Aorta (tissue), 5 donors: ENCODE data around the gene LTO1. TPM values are rescaled to one million over a fixed set of nuclear protein-coding genes. Genes with fewer than 3 reads are reported as not detected.
"Not testable (repeated sequence)": the region's sequence is repeated elsewhere in the genome, so short reads cannot be mapped to it uniquely, and the experiment has no call there.

Source experiments
- ATAC-seq: fragments of 200-7000 bp; cut with Tn5 transposase; one replicate; pipeline ENCODE4 v1.9.1; 2022; ENCODE audit warnings: moderate library complexity; ENCODE audit not compliant: low FRiP score
- DNase-seq, 2 donors: peaks; one replicate each; pipeline ENCODE4 v3.0.0-alpha.2; 2020
- H3K27ac ChIP-seq, 2 donors: one replicate each; pipeline ENCODE4 v1.5.1; 2013; ENCODE audit warnings: low read length in 2 of 2, mild to moderate bottlenecking in 2 of 2, moderate library complexity in 2 of 2, control low read depth in 1 of 2, inconsistent platforms in 1 of 2, low read depth in 1 of 2
- H3K27me3 ChIP-seq, 2 donors: one replicate each; pipeline ENCODE4 v1.6.1; 2013; ENCODE audit warnings: control low read depth in 1 of 2, low read length in 1 of 2, mild to moderate bottlenecking in 1 of 2, moderate library complexity in 1 of 2; ENCODE audit not compliant: insufficient read depth in 2 of 2, control insufficient read depth in 1 of 2
- H3K36me3 ChIP-seq, 2 donors: one replicate each; pipeline ENCODE4 v1.6.1; 2013; ENCODE audit warnings: control low read depth in 1 of 2, low read length in 1 of 2, mild to moderate bottlenecking in 1 of 2; ENCODE audit not compliant: insufficient read depth in 2 of 2, control insufficient read depth in 1 of 2
- H3K4me1 ChIP-seq, 2 donors: one replicate each; pipeline ENCODE4 v1.6.1; 2013; ENCODE audit warnings: low read length in 2 of 2, control low read depth in 1 of 2, mild to moderate bottlenecking in 1 of 2, moderate library complexity in 1 of 2; ENCODE audit not compliant: insufficient read depth in 2 of 2, control insufficient read depth in 1 of 2
- H3K4me3 ChIP-seq, 2 donors: one replicate each; pipeline ENCODE4 v1.5.1; 2013; ENCODE audit warnings: low read length in 2 of 2, control low read depth in 1 of 2, mild to moderate bottlenecking in 1 of 2
- H3K9me3 ChIP-seq: one replicate; pipeline ENCODE4 v1.6.1; 2013; ENCODE audit warnings: mild to moderate bottlenecking, low read length; ENCODE audit not compliant: control insufficient read depth
- WGBS, 2 donors: extraction: QIAGEN DNeasy Blood & Tissue Kit; methylation state at CpG; one replicate each; pipeline ENCODE4 v1.1.7; 2013; 5-methylcytosine and 5-hydroxymethylcytosine counted together
- intact Hi-C, 2 donors: fragments of 100-400 bp; cut with DNase I; formaldehyde crosslinking; loops; one replicate each; pipeline versions ENCODE4 v1.14.2 to v1.15.0; 2022
- polyA plus RNA-seq, 2 donors: library from polyadenylated mRNA; stranded (reverse); fragments of 200-250 nt; gene quantifications; one replicate each; pipeline ENCODE4 v1.2.3, GENCODE V29; 2013
- total RNA-seq, 2 donors: library from RNA; stranded (reverse); fragmentation: NEBNext Ultra II Directional; extraction: Animal tissue kit (Norgen Biotek cat#: 25700); gene quantifications; one replicate each; pipeline ENCODE4 v1.2.1, GENCODE V29; 2021
- donor health status: healthy with polysubstance abuse.
- donor health status: Bipolar disorder and iron deficiency.
- donor health status: DM: no; HTN: no; CAD: no.
- donor health status: DM: no; HTN: no; CAD: no.
- donor health status: DM: yes; HTN: yes; CAD: no.

LTO1 gene
- total and polyA plus RNA-seq, 4 donors: 4.6 to 34.5 (median 26.6) TPM

GRCh38 chr11:69696749-69697468 is 21.8 kb upstream of the LTO1 start:
- intact Hi-C loops: loop anchor here in 1 of 2 donors (10.0 kb wide), 1 partner anchor 188 kb away; no protein-coding TSS in a partner anchor

DNA sequence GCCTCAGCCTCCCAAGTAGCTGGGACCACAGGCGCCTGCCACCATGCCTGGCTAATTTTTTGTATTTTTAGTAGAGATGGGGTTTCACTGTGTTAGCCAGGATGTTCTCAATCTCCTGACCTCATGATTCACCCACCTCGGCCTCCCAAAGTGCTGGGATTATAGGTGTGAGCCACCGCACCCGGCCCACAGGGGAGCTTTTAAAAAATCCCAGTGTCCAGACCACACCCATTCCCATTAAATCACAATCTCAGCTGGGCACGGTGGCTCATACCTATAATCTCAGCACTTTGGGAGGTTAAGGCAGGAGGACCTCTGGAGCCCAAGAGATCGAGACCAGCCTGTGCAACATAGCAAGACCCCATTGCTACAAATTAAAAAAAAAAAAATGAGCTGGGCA is 20.8 kb upstream of the LTO1 start:
- 91 to 97% methylated on average over 6 of the region's 6 CpGs for WGBS, 2 donors
- H3K36me3 ChIP-seq, H3K27ac ChIP-seq, H3K4me1 ChIP-seq, H3K27me3 ChIP-seq, DNase-seq, H3K4me3 ChIP-seq, H3K9me3 ChIP-seq, ATAC-seq: not testable (repeated sequence)
- intact Hi-C loops: loop anchor here in 1 of 2 donors (10.0 kb wide), 1 partner anchor 189 kb away; no protein-coding TSS in a partner anchor

More at GRCh38 chr11:69696749-69697468, 21.8 kb upstream of the LTO1 start:
- ATAC-seq: no peak
- 79 to 81% methylated on average over 15 of the region's 15 CpGs for WGBS, 2 donors
- Histone ChIP-seq H3K9me3 (no peaks in the 10 kb centered on the region), H3K4me3 (no peak overlapping the region), H3K36me3 (no peaks in the 10 kb centered on the region), H3K4me1 (no peaks in the 10 kb centered on the region), H3K27ac (no peak overlapping the region), H3K27me3 (no peaks in the 10 kb centered on the region)
- peak in 1 of 2 donors; percentile 31 for DNase-seq

DNA sequence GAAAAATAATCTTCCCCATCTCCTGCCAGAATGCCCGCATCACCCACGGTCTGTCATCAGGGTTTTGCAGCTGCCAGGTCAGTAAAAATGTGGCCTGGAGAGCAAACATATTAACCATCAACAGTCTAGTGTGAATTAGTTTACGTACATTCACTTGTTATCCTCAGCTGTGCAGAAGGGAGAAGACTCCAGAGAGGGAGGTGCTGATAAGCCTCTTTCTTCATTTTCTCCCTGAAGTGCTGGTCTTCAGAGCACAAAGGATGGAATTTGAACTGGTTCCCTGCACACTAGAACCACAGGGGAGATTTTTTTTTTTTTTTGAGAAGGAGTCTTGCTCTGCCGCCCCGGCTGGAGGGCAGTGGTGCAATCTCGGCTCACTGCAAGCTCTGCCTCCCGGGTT is 20.4 kb upstream of the LTO1 start:
- Histone ChIP-seq H3K36me3 (no peaks in the 10 kb centered on the region), H3K27me3 (no peaks in the 10 kb centered on the region), H3K9me3 (no peaks in the 10 kb centered on the region), H3K27ac (no peak overlapping the region), H3K4me1 (no peaks in the 10 kb centered on the region), H3K4me3 (no peak overlapping the region)
- DNase-seq: no peak
- whole genome bisulfite sequencing, 2 donors: 78 to 83% methylated on average over 7 of the region's 7 CpGs
- intact Hi-C loops: loop anchor here in 1 of 2 donors (10.0 kb wide), 1 partner anchor 189 kb away; no protein-coding TSS in a partner anchor
- ATAC-seq: no peak

- no peaks in the 10 kb centered on the region for H3K27me3 ChIP-seq
- no peaks in the 10 kb centered on the region for H3K36me3 ChIP-seq
- DNase-seq (peak in 1 of 2 donors; percentile 54), ATAC-seq (no peak)
- no peak overlapping the region for H3K27ac ChIP-seq
- no peaks in the 10 kb centered on the region for H3K4me1 ChIP-seq
- H3K4me3 ChIP-seq: no peak overlapping the region
- WGBS, 2 donors: 83 to 87% methylated on average over 10 of the region's 10 CpGs
- intact Hi-C loops: loop anchor here in 1 of 2 donors (10.0 kb wide), 1 partner anchor 190 kb away; no protein-coding TSS in a partner anchor
- no peaks in the 10 kb centered on the region for H3K9me3 ChIP-seq
These were observed 19.6 kb upstream of the LTO1 start for GRCh38 chr11:69694781-69695180.

- Histone ChIP-seq H3K4me3 (no peak overlapping the region), H3K27me3 (no peaks in the 10 kb centered on the region), H3K4me1 (no peaks in the 10 kb centered on the region), H3K27ac (no peak overlapping the region), H3K36me3 (no peaks in the 10 kb centered on the region), H3K9me3 (no peaks in the 10 kb centered on the region)
- intact Hi-C loops: loop anchor here in 1 of 2 donors (10.0 kb wide), 1 partner anchor 192 kb away; no protein-coding TSS in a partner anchor
- ATAC-seq (no peak), DNase-seq (no peak)
These were observed 17.3 kb upstream of the LTO1 start for GRCh38 chr11:69692422-69692821.

DNA sequence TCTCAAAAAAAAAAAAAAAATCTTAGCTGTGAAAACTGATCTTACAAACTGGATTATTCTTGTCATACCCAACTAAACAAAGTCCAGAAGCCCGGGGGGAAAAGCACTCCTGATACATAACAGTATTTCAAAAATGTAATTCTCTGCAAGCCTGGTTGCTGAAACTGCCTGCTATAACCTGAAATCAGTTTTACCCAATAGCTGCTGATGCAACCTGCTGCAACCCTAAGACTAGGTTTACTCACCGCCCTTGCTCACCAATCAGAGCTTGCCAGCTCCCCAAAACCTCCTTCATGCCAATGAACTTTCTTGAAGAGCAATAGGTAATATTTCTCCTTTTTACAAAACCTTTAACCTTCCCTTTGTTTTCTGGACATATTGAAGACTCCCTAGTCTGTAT is 16.3 kb upstream of the LTO1 start:
- Histone ChIP-seq H3K36me3 (no peaks in the 10 kb centered on the region), H3K27ac (no peak overlapping the region), H3K9me3 (no peaks in the 10 kb centered on the region), H3K4me1 (no peaks in the 10 kb centered on the region), H3K27me3 (no peaks in the 10 kb centered on the region), H3K4me3 (no peak overlapping the region)
- intact Hi-C loops: loop anchor here in 1 of 2 donors (10.0 kb wide), 1 partner anchor 193 kb away; no protein-coding TSS in a partner anchor
- 74% methylated on average over 2 of the region's 2 CpGs for WGBS, 2 donors
- no peak for ATAC-seq
- no peak for DNase-seq

GRCh38 chr11:69689484-69690319 is 14.5 kb upstream of the LTO1 start:
- H3K4me1 ChIP-seq: no peaks in the 10 kb centered on the region
- H3K27ac ChIP-seq: no peak overlapping the region
- ATAC-seq (no peak), DNase-seq (no peak)
- no peak overlapping the region for H3K4me3 ChIP-seq
- no peaks in the 10 kb centered on the region for H3K36me3 ChIP-seq
- 92 to 93% methylated on average over 5 of the region's 5 CpGs for WGBS, 2 donors
- no peaks in the 10 kb centered on the region for H3K27me3 ChIP-seq
- intact Hi-C loops: loop anchor here in 1 of 2 donors (10.0 kb wide), 1 partner anchor 195 kb away; no protein-coding TSS in a partner anchor
- no peaks in the 10 kb centered on the region for H3K9me3 ChIP-seq

DNA sequence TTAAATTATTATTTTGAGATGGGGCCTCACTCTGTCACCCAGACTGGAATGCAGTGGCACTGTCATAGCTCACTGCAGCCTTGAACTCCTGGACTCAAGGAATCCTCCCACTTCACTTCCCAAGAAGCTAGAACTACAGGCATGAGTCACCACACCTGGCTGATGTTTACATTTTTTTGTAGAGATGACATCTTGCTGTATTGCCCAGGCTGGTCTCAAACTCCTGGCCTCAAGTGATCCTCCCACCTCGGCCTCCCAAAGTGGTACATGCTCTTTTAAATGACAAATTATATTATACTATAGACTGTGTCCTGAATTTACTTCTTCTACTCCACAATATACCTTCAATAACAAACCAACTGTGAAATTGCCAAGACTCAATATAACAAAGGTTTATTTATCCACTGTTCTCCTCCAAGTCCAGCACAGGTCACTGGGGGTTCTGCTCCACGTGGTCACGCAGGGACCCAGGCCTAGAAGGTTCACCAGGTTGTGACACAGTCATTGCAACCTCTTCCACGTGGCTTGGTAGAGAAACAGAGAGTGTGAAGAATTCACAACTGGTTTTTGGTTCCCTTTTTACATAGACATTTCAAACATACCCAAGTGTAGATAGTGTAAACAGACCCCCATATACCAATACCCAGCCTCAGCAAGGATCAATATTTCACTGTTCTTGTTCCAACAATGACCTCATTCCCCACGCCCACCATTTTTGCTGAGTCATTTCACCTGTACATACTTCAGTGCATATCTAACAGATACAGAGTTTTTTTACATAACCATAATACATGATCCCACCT is 13.0 kb upstream of the LTO1 start:
- H3K9me3 ChIP-seq, H3K36me3 ChIP-seq, ATAC-seq, H3K4me3 ChIP-seq, H3K27ac ChIP-seq, DNase-seq, H3K4me1 ChIP-seq, H3K27me3 ChIP-seq: not testable (repeated sequence)
- intact Hi-C loops: loop anchor here (2.0 kb wide), 2 partner anchors 201 to 509 kb away; no protein-coding TSS in a partner anchor
- WGBS, 2 donors: 84% methylated on average over 5 of the region's 5 CpGs
